D341Med (cell line): ENCODE data around the gene NOVA2.

ENCODE experiments used
- DNase-seq: peaks from one replicate; pipeline ENCODE4 v3.0.0; 2012; ENCODE audit warnings: low spot score

The NOVA2 gene

DNA sequence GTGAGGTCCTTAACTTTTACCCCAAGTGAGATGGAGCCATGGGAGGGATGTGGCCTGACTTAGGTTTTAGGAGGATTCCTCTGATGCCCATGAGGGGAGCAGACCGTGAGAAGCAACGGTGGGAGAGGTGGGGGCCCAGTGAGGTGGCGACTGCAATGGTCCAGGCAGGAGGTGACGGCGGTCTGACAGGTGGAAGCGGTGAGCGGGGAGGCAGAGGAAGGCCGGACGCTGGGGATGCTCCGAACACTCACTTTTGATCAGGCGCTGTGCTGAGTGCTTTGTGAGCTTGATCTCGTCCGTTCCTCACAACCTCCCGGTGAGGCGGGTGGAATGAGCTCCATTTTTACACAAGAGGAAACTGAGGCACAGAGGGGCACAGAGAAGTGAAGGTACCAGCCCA, 11.6 kb downstream of the NOVA2 start:
- DNase-seq: no peak

DNA sequence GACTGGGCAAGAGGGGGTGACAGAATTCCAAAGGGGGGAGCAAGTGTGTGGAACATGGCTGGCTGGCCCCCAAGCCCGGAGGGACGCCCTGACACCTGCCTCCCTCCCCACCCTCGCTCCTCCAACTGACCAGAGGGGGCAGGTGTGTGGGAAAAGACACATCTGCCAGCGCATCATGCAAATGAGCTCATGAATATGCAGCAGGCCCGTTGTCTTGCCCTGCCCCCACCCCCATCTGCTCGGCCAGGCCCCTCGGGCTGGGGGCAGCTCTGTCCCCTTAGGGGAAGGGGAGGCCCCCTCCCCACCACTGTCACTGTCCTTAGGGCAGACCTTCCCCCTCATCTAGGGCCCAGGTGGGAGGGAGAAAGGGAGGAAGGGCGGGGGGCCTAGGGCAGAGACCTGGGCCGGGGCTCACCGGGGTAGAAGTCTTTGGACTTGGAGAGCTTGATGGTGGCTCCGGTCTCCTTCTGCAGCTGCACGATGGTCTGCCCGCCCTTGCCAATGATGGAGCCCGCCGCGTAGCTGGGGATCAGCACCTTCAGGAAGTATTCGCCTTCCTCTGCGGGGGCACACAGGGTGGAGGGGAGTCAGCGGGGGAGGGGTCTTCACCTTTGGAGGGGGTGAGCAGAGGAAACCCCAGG, 12.9 kb downstream of the NOVA2 start:
- DNase-seq: no peak

DNA sequence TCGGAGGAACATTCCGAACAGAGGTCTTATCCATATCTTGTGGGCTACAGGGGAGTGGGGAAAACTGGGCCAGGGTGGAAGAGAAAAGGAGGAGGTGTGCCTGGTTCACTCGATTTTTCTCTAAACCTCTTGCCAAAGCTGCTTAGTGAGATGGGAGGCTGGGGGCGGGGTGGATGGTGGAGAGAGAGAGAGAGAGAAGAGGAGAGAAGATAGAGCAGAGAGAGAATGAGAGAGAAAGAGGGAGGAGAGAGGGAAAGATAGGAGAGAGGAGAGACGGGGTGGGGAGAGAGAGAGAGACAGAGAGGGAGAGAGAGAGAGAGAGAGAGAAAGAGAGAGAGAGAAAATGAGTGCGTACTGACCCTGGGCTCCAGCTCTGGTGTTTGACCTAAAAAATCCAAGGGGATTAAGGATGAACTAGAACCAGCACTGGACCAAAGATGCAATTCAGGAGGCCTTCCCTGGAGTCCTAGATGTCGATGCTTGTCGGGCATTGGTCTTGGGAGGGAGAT, 14.1 kb downstream of the NOVA2 start:
- DNase-seq: no peak

DNA sequence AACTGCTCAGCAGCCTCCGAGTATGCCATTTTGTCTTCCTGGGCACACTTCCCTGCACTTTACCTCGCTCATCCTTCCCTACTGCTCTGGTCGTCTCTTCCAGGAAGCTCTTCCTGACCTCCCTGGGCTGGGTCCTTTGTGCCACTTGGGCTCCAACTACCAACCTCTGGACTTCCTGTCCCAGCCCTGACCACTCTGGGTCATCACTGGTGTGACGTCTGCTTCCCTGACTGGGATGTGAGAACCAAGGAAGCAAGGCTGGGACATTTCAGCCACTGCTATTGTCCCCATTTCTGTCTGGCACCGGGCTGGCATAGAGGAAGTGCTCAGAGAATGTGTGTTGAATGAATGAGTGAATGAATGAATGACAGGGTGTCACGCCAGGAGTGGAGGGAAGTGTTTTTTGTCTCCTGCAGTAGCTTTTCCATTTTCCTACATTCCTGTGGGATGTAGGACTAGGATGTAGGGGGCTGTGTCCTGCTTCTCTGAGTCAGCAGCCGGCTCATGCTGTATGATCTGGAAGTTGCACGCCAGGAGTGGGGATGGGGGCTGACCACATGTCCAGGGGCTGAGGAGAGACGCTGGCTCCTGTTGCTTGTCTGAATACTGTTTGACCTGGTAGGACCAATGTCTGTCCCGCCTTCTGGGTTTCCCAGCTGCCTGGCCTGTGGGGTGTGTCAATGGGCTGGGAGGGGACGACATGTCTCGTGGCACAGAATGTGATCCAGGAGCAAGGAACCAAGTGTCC, 14.7 kb downstream of the NOVA2 start:
- DNase-seq: no peak

DNA sequence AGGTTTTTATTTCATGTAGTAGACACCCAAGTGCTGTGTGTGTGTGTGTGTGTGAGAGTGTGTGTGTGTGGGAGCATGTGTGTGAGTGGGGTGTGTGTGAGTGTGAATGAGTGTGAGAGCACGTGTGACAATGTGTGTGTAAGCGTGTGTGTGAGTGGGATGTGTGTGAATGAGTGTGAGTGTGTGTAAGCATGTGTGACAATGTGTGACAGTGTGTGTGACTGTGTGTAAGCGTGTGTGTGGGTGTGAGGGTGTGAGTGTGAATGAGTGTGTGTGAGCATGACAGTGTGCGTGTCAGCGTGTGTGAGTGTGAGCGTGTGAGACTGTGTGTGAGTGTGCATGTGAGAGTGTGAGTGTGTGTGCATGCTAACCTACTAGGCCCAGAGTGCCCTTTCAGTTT, 15.3 kb downstream of the NOVA2 start:
- DNase-seq: no peak

- DNase-seq: no peak
Measured at GRCh38 chr19:45955905-45956608, 17.6 kb downstream of the NOVA2 start.

GRCh38 chr19:45954156-45954555, 19.5 kb downstream of the NOVA2 start:
- DNase-seq: no peak

DNA sequence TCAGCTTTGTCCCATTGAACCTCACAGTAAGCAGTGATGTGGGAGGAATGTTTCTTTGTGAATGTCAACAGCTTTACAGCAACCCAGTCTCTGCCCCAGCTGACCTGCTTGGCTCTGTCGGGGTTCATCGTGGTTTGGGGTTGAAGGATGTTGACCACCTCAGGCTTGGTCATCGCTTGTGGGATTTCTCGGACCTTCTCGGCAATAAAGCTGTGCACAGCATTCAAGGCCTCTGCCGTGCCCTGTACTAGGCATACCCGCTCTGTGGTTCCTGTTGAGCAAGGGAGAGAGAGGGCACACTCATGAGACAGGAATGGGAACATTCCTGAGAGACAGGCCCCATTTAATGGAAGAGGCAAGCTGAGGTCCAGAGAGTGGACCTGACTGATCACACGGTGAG, 20.0 kb downstream of the NOVA2 start:
- no peak for DNase-seq

GRCh38 chr19:45952686-45953505, 20.8 kb downstream of the NOVA2 start:
- DNase-seq: peak; percentile 93

DNA sequence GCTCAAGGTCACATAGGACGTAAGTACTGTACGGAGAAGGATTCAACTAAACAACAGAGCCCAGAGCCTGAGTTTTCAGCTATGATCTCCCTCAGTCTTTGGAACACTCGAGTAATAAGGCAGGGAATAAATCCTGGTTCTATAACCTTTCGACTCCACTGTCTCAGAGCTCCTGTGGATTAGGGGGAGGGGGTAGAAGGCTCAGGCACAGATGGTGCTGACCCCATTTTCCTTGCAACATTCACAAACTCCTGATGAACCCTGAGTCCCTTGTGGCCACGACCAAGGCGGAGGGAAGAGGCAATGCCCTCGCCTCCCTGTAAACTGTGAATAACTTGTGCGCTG, 21.4 kb downstream of the NOVA2 start:
- DNase-seq: no peak

GRCh38 chr19:45947926-45948325, 25.7 kb downstream of the NOVA2 start:
- no peak for DNase-seq

GRCh38 chr19:45940515-45940805, 33.2 kb downstream of the NOVA2 start:
- no peak for DNase-seq

DNA sequence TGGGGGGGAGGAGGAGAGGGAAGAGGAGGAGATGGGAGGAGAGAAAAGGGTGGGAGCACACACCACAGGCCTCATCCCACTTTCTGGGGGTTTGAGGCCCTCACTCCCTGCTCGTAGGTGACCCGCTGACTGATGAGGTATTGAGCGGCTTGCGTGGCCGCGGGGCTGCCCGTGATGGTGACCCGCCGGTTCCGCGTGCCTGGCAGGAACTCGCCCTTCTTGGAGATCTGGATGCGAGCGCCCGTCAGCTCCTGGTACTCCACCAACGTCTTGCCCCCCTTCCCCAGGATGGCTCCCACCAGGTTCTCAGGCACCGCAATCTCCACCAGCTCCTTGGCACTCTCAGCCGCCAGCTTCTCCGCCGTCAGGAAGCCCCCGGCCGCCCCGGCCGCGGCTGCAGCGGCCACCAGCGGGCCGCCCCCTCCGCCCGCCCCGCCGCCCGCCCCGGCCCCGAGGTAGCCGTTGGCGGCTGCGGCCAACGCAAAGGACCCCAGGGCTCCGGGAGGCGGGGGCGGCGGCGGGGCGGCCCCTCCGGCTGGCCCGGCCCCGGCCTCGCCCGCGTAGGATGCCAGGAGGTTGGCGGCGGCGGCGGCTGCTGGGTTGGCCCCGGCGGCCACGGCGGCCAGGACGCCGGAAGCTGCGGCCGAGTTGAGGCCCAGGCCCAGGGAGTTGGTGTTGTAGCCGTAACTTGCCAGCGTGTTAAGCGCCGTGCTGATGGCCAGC, 33.7 kb downstream of the NOVA2 start:
- no peak for DNase-seq

DNA sequence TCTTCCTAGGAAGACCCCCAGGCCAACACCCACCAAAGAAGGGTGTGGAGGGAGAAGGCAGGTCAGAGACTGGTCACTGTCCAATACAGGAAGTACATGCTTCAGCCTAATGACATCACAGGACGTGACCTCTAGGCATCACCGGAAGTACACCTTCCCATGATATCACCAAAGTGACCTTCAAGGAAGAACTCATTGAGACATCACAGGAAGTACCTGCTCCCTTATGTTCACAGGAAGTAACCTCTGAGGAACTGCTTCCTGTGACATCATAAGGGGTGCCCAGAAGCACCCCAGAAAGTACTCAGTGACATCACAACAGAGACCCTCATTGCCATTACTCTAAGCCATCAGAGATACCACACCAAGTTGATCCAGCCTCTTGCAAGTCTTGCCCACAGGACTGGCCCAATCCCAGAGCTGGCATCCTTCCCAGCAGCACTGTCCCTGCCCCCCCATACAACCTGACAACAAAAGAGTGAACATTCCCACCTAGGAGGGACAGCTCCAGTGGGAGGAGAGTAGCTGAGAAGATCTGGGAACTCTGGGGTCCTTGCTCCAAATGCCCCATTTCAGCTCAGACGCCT, 34.8 kb downstream of the NOVA2 start:
- DNase-seq: no peak

- no peak for DNase-seq
Measured at GRCh38 chr19:45935267-45935666, 38.4 kb downstream of the NOVA2 start.

GRCh38 chr19:45934551-45935230, 39.0 kb downstream of the NOVA2 start:
- no peak for DNase-seq

DNA sequence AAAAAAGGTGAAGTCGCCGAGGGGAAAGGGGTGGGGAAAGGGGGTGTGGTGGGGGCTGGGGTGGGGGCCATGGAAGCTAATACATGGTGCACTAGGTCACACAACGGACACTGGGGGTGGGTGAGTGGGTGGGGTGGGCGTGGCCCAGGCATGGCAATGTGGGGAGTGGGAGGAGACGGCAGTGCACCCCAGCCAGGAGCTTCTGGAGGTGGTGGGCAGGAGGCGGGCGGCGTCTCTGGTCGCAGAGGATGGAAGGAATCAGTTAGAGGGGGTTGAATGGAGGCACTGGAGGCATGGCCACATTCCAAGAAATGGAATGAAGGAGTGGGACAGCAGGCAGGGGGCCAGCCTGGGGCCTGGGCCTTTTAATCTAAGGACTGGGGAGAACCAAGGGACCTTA, 39.9 kb downstream of the NOVA2 start:
- DNase-seq: no peak

DNA sequence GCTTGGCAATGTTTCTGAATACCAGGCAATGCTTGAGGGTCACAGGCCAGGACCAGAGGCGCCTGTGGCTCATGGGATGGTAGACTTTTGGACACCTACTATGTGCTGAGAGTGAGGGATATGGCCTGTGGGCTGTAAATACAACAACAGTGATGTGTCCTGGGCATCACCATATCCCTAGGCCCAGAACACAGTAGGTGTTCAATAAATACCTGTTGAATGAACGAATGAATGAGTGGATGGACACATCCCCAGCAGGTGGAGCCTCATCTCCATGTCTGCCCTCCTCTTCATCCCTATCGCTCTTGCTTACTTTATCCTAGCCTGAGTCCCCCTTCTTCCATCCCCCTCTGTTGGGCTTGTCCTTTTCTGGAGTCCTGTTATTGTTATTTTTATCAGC, 42.6 kb downstream of the NOVA2 start:
- DNase-seq: no peak

- DNase-seq: no peak
Measured at GRCh38 chr19:45929247-45929646, 44.4 kb downstream of the NOVA2 start.

DNA sequence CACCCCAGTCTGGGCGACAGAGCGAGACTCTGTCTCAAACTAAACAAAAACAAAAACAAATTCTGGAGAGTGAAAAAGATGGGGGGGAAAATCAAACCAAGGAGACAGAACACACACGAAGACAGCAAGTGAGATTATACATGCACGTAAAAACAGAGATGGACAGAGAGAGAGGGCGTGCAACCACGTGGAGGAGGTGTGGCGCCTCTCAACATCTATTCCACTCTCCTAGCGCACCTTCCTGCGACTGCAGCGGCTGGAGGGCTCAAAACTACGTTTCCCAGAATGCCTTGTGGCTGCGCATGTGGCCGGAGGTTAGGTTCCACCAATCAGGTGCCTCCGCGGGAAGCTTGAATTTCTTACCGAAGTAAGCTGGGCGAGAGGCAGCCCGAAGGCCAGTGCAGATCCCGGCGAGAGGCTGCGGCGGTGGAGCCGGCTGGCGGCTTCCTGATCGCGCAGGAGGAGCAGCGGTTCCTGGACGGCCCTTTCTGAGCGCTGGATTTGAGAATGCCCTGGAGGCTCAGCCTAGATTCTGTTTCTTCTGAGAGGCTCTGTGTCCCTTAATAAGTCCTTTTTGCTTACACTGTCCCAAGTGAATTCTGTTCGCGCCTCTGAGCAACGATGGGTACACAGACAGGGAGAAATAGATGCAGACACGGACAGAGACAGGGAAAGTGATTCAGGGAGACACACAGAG, 46.0 kb downstream of the NOVA2 start:
- DNase-seq: peak; percentile 97
